GM21723 (cell line): ENCODE measurements around the gene PTPRCAP.
"Not testable (repeated sequence)": the region's sequence is repeated elsewhere in the genome, so short reads cannot be mapped to it uniquely, and the experiment has no call there.

Experiments
- ATAC-seq: cut with Tn5 transposase; IDR thresholded peaks from one replicate; pipeline ENCODE4 v1.9.1; 2021; ENCODE audit warnings: mild to moderate bottlenecking, moderate library complexity; ENCODE audit not compliant: unreplicated experiment

The PTPRCAP gene

DNA sequence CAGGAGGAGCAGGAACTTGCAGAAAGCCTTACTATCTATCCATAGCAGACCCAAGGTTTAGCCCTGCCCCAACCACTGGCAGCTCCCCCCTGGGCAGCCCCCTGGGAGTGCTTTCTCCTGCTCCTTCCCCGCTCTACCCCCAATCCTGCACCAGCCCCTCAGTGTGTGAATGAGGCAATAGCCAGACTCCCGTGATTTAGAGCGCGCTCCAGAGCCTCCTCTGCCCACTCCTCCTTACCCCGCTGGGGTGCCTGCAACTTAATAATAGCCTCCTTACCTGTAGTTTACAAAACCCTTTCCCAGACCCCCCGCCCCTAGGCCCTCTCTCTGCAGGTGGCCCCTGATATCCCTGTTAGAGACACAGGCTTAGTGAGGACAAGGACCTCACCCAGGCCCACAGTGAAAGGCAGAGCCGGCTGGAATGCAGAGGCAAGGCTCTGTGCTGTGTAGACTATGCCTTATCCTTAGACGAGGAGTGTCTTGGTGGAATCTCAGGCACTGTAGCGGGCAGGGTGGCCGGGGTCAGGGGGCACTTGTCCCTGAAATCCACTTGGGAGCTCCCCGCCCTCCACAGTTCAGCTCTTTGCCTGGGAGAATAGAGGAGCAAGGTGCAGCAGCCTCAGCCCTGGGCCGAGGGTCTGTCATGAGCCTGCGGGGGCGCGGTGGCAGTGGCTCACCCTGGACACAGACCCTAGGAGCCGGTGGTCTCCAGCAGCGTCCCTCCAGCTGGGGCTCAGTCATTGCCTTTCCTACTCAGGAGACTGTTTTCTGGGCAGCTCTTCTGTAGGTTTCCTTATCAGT, 26.3 kb downstream of the PTPRCAP start:
- no peak for ATAC-seq

DNA sequence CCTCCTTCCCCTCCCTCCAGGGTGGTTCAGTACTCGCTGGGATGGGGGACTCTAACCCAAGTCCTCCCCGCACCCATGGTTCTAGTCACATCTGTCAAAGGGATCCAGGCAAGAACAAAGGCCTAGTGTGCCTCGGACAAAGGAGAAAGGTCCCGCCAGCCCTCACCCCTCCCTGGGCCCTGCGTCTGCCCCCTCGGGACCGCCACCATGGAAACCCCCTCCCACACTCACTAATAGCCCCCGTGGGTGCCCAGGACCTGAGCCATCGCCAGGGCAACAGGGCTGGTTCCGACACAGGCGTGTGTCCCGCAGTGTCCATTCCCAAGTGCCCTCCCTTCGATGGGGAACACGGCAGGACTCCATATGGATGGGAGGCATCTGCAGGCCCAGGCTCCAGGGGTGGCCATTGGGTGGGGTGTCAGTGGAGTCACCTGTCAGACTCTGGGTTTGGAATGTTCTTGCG, 27.1 kb downstream of the PTPRCAP start:
- ATAC-seq: no peak

DNA sequence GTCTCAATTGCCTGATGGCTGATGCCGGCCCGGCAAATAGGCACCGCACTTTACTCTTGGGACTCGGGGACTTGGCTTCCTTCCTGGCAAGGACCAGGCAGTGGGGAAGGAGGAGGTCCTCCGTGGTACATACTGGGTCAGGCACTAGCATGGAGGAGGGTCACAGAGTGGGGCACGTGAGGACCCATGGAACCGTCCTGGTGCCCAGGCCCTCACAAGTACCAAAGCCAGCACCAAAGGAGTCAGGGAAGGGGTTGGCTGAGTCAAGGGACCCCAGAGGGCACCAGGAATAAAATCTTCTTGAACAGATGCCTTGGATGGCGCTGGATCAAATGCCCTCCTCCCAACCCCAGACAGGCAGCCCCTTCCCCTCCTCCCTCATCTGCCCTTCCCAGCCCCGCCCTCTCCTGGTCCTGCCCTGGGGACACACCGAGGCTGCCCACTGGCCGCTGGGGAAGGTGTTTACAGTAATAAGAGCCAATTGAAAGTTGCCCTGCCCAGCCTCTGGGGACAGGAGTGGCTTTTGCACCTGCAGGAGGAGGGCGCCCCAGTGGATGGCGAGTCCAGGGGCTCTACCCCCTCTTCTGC, 27.6 kb downstream of the PTPRCAP start:
- no peak for ATAC-seq

DNA sequence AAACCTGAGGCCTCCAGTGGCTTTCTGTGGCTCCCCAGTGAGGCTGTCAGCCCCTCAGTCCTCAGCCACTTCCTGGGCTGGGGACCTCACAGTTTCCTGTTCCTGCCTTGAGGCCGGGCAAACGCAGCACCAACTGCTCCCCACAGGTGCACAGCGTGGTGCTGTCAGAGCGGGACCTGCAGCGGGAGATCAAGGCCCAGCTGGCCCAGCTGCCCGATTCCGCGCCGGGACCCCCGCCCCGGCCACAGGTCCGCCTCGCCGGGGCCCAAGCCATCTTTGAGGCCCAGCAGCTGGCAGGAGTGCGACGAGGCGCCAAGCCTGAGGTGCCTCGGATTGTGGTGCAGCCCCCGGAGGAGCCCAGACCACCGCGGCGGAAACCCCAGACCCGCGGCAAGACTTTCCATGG, 28.2 kb downstream of the PTPRCAP start:
- peak; percentile 55 for ATAC-seq

DNA sequence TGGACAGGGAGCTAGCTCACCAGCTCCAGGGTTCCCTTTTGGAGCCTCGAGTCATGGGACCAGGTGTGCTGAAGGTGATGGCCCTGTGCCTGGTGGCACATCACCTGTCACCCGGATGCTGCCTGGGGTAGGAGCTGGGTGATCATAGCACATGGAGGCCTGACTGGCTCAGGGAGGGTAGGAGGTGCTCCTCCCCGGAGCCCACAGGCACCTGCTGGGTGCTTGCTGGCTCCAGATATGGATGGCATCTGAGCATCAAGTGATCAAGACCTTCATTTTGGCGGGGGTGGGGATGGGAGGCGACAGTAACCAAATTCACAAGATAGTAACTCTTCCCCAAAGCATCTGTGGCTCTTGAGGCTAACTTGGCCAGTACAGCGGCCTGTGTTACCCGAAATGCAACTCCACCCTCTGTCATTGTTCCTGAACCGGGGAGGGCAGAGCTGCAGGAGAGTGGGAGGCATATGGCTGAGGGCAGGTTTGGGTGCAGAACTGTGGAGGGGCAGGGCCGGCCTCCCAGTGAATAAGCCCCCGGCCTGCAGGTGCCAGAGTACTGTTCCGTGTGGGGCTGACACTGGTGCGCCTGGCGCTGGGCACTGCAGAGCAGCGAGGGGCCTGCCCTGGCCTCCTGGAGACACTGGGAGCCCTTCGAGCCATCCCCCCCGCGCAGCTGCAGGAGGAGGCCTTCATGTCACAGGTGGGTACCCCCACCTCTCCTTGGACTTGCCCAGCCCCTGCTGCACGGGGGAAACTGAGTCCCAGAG, 28.9 kb downstream of the PTPRCAP start:
- no peak for ATAC-seq

DNA sequence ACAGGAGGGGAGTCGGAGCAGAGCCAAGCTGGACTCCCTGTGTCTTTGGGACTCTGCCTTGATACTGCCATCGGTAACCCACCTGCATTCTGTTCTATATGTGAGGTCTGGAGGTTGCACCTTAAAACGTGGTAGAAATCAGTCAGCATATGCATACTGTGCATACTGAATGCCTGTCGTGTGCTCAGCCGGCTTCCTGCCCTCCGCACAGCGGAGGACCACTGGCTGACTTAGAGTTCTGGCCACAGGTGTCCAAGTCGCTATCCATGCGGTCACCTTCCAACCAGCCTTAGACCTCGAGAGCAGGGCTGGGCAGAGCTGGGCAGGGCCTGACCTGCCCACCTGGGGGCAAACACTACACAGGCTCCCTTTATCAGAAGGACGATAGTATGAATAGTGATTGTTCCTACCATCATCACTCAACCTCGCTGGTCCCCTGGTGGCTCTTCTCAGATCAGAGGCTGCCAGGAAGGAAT, 29.8 kb downstream of the PTPRCAP start:
- no peak for ATAC-seq

DNA sequence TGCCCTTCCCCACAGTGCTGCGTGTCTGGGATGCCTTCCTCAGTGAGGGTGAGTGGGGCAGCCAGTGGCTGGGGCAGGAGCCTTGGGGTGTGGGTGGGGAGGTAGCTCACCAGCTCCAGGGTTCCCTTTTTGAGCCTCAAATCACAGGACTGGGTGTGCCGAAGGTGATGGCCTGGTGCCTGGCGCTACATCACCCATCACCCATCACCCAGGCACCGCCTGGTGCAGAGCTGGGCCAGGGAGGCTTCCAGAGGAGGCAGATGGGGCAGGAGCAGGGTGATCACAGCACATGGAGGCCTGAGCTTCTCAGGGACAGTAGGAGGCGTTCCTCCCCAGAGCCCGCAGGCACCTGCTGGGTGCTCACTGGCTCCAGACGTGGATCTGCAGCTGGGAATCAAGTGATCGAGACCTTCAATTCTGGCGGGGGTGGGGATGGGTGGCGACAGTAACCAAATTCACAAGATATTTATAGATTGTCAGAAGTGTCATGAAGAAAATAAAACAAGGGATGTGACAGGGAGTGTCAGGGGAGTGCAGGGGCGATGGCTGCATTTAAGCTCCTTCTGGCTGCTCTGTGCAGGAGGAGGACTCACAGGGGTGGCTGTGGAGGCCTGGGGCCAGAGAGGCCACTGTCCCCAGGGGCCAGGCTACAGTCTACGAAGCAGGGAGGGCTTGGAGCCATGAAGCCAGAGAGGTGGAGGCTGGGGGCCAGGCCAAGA, 30.4 kb downstream of the PTPRCAP start:
- ATAC-seq: no peak

DNA sequence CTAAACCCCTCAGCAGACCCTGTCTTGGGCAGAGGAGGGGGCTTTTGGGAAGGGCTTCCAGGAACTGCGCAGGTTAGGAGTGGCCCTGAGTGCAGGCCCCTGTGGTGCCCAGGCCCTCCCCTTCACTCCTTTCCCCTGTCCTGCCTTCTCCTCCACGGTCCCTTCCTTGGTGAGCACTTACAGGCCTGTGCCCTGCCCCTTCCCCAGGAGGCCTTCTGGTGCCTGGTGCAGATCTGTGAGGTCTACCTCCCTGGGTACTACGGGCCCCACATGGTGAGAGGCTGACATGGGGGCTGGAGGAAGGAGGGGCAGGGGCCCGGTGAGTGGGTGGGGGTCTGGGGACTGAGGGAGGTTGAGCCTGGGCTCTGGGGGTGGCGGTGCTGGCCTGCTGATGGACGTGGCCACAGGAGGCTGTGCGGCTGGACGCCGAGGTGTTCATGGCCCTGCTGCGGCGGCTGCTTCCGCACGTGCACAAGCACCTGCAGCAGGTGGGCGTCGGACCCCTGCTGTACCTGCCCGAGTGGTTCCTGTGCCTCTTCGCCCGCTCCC, 31.0 kb downstream of the PTPRCAP start:
- no peak for ATAC-seq

DNA sequence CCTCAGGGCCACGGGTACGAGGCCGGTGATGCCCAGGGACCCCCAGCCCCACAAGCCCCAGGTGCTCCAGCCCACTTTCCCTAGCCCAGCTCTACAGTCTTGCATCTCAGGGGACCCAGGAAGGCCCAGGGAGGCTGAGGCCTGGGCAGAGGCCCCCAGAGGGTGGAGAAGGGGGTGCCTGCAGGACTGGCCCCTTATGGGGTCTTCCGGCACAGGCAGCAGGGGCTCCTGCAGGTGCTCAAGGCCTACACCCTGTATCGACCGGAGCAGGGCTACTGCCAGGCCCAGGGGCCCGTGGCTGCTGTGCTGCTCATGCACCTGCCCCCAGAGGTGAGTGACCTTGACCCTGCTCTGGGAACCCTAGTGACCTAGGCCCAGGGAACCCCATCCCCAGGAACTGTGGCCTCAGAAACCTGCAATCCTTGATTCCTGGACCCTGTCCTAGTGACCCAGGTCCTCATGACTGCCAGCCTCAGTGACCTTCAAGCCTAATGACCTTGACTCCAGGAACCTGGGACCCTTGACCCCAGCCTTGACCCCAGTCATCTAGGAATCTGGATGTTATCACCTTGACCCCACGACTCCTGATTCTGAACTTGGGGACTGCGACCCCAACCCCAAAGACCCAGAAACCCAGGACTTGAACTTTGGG, 31.7 kb downstream of the PTPRCAP start:
- no peak for ATAC-seq

DNA sequence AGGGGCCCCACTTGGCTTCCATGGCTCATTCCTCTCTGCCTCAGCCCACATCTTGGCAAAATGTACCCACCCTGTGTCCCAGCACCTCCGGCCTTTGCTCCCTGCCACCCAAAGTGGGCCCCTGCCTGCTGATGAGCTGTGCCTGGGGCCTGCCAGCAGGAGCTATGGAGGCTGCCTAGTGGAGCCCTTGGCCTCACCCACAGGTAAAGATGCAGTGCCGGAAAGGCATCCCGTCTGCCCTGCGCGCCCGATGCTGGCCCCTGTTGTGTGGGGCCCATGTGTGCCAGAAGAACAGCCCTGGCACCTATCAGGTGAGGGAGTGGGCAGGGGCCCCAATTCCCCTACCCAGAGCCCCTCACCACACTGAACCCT, 32.3 kb downstream of the PTPRCAP start:
- no peak for ATAC-seq

DNA sequence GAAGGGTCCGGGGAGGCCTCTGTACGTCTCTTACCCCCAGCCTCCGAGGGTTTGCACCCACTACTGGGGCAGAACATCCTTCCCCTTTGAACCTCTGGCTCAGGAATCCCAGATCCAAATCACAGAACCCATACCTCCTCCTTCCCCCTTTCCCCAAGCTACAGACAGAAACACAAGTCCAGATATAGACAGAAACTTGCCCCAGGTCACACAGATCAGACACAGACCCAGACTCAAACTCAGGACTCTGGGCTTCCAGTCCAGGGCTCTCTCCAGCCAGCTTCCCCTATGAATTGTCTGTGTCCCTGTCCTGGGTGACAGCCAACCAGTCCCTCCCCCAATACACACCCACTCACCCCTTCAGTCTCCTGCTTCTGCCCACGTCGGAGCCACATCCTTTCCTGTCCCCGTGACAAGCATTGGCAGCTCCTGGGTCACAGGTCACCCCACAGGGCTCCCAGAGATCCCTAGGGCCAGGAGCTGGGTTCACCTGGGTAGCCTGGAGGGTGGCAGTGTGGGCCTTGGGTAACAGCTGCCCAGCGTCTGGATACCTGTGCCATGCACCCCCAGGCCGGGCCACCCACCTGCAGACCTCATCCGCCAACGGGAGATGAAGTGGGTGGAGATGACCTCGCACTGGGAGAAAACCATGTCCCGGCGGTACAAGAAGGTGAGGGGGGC, 32.8 kb downstream of the PTPRCAP start:
- no peak for ATAC-seq

DNA sequence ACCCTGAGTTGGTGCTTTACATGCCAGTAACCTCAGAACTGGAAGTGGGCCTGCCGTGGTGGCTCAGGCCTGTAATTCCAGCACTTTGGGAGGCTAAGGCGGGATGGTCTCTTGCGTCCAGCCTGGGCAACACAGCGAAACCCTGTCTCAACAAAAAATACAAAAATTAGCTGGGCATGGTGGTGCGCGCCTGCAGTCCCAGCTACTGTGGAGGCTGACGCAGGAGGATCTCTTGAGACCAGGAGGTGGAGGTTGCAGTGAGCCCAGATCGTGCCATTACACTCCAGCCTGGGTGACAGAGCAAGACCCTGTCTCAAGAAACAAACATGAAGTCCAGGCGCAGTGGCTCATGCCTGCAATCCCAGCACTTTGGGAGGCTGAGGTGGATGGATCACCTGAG, 34.4 kb downstream of the PTPRCAP start:
- not testable (repeated sequence) for ATAC-seq

DNA sequence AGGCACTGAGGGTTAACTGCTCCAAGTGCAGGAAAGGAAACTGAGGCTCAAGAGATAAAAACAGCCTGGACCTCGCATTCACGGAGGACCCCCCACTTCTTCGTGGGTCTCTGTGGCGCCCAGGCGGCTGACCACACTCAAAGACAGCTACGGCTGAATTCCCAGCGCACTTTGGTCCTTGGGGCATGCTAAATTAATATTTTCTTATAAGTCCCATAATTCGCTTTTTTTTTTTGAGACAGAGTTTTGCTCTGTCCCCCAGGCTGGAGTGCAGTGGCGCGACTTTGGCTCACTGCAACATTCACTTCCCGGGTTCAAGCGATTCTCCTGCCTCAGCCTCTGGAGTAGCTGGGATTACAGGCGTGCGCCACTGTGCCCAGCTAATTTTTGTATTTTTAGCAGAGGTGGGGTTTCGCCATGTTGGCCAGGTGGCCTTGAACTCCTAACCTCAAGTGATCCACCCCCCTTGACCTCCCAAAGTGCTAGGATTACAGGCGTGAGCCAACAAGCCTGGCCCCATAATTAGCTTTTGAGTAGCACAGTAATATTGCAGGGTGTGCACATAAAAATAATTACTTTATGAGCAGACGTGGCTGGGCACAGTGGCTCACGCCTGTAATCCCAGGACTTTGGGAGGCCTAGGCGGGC, 35.2 kb downstream of the PTPRCAP start:
- ATAC-seq: not testable (repeated sequence)

DNA sequence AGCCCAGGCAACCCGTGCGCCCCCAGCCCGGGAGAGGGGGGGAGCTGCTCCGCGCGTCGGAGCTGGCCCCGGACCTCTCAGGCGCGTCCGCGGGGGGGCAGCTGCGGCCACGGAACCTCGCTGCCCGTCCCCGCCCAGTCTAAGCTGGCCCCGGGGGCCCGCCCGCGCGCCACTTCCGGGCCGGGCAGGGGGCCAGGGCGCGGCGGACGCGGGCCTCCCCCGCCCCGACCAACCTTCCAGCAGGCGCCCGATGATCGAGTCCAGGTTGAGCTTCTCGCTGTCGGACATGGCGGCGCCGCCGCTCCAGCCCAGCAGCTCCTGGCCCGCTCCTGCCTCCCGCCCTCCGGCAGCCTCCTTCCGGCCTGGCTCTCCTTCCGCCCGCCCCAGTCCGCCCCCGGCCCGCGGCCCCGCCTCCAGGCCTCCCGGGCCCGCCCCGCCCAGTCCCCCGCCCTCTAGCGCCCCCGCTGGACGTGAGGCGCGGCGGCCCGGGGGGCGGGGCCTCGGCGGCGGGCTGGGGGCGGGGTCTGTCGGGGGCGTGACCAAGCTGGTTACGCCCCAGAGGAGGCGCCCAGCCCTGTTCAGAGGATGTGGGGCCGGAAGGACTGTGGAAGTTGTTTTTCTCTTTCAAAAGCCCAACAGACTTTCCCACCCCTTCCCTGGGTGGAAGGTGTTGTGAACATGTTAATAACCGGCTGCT, 35.8 kb downstream of the PTPRCAP start, which contains the start of gene PPP1CA:
TSS of gene PPP1CA (minus strand) at position 364 of the 697 bp plus-strand sequence. CDS start at position 288, 76 bp downstream.
- peak; percentile 55 for ATAC-seq

DNA sequence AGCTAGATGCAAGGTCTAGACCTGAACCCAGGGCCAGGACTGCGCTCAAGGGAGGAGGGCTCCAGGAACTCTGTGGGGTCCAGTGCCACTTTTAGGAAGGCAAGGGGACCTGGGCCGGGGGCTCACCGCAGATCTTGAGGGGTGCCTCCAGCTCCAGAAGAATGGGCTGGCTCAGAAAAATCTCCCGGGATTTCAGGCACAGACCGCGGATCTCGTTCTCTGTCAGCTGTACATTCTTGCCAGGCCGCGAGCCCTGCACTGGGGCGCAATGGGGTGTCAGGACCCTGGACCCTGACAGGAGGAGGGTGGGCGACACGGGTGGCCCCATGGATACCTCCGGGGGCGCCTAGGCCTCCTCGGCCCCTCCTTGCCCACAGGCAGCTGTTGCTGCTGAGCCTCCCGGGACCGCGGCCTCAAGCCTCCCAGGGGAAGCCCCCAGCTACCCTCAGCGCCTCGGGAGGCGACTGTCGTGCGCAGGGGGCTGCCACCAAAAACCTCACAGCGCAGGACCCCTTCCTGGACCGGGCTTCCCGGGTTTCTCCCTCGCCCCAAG, 36.5 kb downstream of the PTPRCAP start:
- ATAC-seq: peak; percentile 14

DNA sequence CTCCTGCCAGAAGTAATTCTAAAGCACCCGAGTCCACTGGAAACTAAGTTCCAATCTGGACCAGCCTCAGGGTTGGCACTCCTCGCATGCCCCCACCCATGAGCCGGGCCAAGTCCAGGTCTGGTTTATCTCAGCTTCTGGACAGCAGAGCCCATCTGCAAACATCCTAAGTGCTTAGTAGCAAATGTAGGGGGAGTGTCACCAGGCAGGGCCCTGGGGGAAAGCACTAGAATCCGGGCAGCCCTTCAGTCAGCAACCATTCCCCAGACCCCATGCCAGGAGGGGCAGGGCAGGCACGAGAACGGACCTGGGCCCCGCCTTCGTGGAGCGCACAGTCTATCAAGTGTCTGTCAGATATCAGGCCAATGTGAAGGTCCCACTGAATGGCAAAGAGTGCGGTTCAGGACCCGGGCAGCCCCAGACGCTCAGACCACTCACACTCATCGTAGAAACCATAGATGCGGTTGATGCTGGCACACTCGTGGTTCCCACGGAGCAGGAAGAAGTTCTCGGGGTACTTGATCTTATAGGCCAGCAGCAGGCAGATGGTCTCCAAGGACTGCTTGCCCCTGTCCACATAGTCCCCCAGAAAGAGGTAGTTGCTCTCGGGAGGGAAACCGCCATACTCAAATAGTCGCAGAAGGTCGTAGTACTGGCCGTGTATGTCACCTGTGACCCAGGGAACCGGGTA, 37.1 kb downstream of the PTPRCAP start:
- no peak for ATAC-seq
